MG63 (cell line): ENCODE measurements around the gene SLC39A3. TPM values are rescaled to one million over a fixed set of nuclear protein-coding genes. Genes with fewer than 3 reads are reported as not detected.

Source experiments
- DNase-seq: peaks from one replicate; pipeline ENCODE4 v3.0.0-alpha.2; 2020
- H3K27me3 ChIP-seq: fragments of 250-450 bp; sonication (Bioruptor Pico); 2 replicates; pipeline ENCODE4 v1.5.1; 2020; ENCODE audit warnings: mild to moderate bottlenecking, moderate library complexity
- H3K36me3 ChIP-seq: fragments of 250-450 bp; sonication (Bioruptor Pico); 2 replicates; pipeline ENCODE4 v1.5.1; 2020; ENCODE audit warnings: mild to moderate bottlenecking, moderate library complexity
- H3K4me3 ChIP-seq: fragments of 250-450 bp; sonication (Bioruptor Pico); 2 replicates; pipeline ENCODE4 v1.5.1; 2020; ENCODE audit warnings: mild to moderate bottlenecking, moderate library complexity
- H3K9me3 ChIP-seq: fragments of 250-450 bp; sonication (Bioruptor Pico); 2 replicates; pipeline ENCODE4 v1.5.1; 2020; ENCODE audit warnings: mild to moderate bottlenecking, moderate library complexity
- total RNA-seq: library from RNA; depleted of rRNA; stranded (reverse); fragments of >200 nt; shearing (Covaris generic); gene quantifications from 2 replicates; pipeline ENCODE4 v1.2.3, GENCODE V29; 2014; ENCODE audit warnings: low replicate concordance

The SLC39A3 gene
- total RNA-seq, 1 experiment from 2014 or later: 42.7 TPM

DNA sequence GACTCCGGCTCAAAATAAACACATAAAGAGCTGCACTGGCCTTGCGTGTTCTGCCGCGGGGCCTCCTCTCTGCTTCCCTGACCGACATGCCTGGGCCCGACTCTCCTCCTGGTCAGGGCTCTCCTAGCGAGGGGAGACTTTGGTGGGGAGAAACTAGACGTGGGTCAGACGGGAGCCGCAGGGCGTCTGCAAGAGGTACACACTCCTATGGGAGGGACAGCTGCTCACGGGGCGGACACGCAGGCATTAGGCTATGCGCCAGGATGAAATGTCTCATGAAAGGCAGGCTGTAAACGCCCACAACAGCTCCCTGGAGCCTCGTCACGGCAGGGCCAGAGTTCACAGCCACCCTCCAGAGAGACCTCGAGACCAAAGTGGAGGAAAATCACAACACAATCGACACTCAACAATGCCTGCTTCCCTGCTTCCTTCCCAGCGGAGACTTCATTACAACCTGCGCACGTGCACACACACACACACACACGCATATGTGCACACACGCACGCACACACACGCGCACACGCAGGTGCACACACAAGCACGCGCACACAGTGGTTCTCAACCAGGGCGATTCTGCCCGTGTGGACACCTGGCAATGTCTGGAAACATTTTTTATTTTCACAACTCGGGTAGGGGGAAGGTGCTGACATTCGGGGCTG, 5.8 kb downstream of the SLC39A3 start:
- DNase-seq: no peak
- H3K36me3 ChIP-seq: peaks cover 9% of the 10 kb centered on the region; the same call in 1 of the 2 replicates

DNA sequence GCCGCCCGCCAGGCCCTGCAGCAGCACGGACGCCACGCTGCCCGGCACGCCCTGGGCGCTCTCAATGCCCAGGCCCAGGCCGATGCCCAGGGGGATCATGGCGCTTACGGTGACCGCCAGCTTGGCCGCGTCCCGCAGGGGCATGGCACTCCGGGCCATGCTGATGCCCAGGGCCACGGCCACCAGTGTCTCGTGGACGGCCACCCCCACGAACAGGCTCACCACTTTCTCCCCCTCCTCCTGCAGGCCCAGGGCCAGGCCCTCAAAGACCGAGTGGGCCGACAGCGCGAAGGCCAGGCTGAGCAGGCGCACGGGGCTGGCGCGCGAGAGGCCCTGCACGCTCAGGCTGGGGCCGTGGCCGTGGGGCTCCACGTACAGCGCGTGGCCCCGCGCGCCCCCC, 6.9 kb downstream of the SLC39A3 start:
- H3K9me3 ChIP-seq: no peaks in the 10 kb centered on the region
- peaks cover 9% of the 10 kb centered on the region; the same call in 1 of the 2 replicates for H3K36me3 ChIP-seq
- H3K4me3 ChIP-seq: no peak overlapping the region
- DNase-seq: no peak
- no peaks in the 10 kb centered on the region for H3K27me3 ChIP-seq

More for the DNA sequence above, 5.8 kb downstream of the SLC39A3 start:
- Histone ChIP-seq H3K9me3 (no peaks in the 10 kb centered on the region), H3K4me3 (no peak overlapping the region), H3K27me3 (no peaks in the 10 kb centered on the region)

DNA sequence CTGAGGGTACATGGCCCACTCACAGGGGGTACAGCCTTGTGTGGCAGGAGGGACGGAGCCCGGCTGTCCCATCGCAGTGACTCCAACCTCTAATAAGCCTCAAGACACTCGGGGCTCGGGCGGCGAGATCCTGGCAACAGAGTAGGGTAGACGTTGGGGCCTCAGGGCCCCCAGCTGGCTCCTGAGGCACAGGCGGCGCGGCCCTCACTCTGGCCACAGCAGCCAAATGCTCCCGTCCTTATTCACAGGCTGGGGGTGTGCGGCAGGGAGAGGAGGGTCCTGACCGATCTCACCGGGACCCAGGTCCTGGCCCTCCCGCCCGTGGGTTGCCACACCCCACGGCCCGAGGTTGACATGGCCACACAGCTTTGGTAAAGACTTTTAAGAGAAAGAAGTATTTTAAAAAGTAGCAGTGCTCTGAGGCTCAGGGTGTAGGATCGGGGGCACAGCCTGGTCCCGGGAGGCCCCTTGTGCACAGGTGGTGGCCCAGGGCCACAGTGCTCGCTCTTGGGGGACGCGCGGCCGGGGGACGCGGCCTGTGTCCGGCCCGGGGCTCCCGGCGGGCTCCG, 7.6 kb downstream of the SLC39A3 start:
- Histone ChIP-seq H3K27me3 (no peaks in the 10 kb centered on the region), H3K9me3 (no peaks in the 10 kb centered on the region), H3K36me3 (peaks cover 9% of the 10 kb centered on the region; the same call in 1 of the 2 replicates), H3K4me3 (no peak overlapping the region)
- DNase-seq: no peak

- no peaks in the 10 kb centered on the region for H3K27me3 ChIP-seq
- H3K4me3 ChIP-seq: no peak overlapping the region
- H3K9me3 ChIP-seq: no peaks in the 10 kb centered on the region
- DNase-seq: no peak
- peaks cover 4% of the 10 kb centered on the region; the same call in 1 of the 2 replicates for H3K36me3 ChIP-seq
Measured at GRCh38 chr19:2731181-2731995, 8.4 kb downstream of the SLC39A3 start.

DNA sequence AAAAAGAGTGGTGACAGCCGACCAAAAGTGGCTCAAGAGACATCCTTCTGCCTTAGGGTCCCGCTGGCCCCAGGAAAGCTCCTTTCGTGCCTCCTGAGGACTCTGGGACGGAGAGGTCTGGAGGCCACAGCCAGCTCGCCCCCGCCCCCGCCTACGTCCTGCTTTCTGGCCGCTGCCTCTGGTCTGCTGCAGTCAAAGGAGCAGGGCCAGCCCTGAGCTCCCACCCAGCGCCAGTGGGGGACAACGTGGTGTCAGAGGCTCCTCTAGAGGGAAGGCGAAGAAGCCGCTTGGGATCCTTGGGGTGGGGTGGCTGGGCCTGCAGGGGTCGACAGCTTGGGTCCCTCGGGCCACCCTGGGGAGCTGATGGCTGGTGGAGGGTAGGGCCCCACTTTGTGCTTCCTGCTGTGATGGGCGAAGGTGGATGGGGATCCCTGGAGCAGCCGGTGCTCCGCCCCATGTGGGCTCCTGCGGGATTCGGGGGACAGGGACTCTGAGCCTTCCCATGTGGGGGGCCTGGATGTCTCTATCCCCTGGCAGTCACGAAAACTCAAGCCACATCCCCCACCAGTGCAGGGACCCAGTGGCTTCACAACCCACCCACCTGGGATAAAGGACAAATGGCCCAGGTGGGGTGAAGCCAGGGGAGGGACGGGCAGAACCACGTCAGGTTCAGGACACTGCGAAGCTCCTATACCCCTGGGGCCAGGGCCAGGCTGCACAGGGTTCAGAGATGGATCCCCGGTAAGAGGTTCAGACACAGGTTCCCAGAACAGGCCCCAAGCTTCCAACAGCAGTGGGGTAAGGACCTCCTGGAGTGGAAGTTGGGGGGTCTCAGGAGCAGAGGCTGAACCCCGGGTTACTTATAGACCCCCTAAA, 9.6 kb downstream of the SLC39A3 start:
- Histone ChIP-seq H3K4me3 (no peak overlapping the region), H3K9me3 (no peaks in the 10 kb centered on the region), H3K27me3 (no peaks in the 10 kb centered on the region), H3K36me3 (no peaks in the 10 kb centered on the region)
- DNase-seq: no peak

DNA sequence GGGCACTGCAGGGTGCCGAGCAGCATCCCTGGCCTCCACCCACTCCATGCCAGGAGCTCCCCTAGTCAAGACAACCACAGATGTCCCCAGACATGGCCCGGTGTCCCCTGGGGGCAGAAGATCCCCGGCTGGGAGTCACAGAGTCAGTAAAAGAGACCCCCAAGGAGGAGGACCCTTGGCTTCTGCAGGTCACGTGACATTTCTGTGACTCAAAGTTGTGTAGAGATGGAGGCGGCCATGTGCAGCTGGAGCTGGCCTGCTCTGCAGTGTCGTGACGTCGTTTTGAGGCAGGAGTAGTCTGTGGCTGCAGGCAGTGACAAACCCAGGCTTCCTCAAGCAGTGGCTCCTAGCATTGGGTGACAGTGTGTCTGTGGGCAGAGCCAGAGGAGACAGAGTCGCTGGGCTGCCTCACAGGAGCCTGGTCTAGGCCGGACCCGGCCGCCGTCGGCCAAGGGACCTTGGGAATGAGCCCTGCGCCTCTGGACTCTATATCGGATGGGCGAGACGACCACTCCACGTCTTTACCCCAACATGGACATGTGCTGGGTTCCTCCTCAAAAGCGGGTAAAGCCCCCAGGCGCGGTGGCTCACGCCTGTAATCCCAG, 10.9 kb downstream of the SLC39A3 start:
- Histone ChIP-seq H3K27me3 (no peaks in the 10 kb centered on the region), H3K4me3 (no peak overlapping the region), H3K9me3 (no peaks in the 10 kb centered on the region), H3K36me3 (no peaks in the 10 kb centered on the region)
- no peak for DNase-seq

DNA sequence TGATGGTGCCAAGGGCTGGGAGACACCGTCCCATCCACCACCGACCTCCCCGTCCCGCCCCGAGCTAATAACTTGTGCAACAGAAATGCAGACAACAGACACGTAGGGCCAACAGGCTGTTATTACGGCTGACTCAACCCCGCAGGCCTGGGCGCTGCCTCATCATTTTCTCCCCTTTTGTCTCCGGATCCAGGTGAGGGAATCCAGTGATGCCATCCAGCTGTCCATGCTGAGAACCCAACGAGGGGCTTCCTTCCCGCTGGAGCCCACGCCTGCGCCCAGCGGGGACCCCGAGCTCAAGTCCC, 12.2 kb downstream of the SLC39A3 start:
- no peak overlapping the region for H3K4me3 ChIP-seq
- H3K36me3 ChIP-seq: no peaks in the 10 kb centered on the region
- no peaks in the 10 kb centered on the region for H3K9me3 ChIP-seq
- H3K27me3 ChIP-seq: no peaks in the 10 kb centered on the region
- no peak for DNase-seq

- no peak for DNase-seq
- Histone ChIP-seq H3K9me3 (no peaks in the 10 kb centered on the region), H3K27me3 (no peaks in the 10 kb centered on the region), H3K4me3 (no peak overlapping the region), H3K36me3 (no peaks in the 10 kb centered on the region)
Measured at GRCh38 chr19:2726904-2727639, 12.7 kb downstream of the SLC39A3 start.

DNA sequence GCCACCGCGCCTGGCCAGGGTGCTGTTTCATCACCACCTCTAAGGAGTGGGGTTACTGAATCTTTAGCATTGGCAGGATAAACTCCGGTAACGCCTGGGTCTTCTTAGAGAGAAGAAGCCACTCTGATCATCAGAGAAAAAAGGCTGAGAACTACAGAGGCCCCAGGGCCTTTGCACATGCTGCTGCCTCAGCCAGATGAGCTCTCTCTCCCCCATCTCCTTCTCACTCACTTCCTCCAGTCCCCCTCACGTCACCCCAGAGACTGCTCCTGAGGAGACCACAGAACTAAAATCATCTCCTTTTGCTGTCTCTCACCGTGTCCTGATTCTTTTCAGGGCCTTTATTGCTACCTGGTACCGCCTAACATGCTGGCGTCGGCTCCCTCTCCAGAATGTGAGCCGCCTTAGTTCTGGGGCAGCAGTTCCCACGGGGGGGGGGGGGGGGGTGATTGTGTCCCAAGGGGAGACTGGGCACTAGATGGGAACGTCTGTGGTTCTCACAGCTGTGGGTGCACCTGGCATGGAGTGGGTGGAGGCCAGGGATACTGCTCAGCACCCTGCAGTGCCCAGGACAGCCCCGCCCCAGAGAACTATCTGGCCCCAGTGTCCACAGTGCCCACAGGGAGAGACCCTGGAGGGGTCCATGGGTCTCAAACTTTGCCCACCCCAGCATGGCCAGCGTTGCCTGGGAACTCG, 13.5 kb downstream of the SLC39A3 start:
- no peak for DNase-seq
- H3K4me3 ChIP-seq: no peak overlapping the region
- H3K9me3 ChIP-seq: no peaks in the 10 kb centered on the region
- H3K27me3 ChIP-seq: no peaks in the 10 kb centered on the region
- H3K36me3 ChIP-seq: no peaks in the 10 kb centered on the region

- H3K36me3 ChIP-seq: no peaks in the 10 kb centered on the region
- no peak overlapping the region for H3K4me3 ChIP-seq
- no peaks in the 10 kb centered on the region for H3K9me3 ChIP-seq
- H3K27me3 ChIP-seq: no peaks in the 10 kb centered on the region
- no peak for DNase-seq
Measured at GRCh38 chr19:2724148-2724557, 15.7 kb downstream of the SLC39A3 start.

DNA sequence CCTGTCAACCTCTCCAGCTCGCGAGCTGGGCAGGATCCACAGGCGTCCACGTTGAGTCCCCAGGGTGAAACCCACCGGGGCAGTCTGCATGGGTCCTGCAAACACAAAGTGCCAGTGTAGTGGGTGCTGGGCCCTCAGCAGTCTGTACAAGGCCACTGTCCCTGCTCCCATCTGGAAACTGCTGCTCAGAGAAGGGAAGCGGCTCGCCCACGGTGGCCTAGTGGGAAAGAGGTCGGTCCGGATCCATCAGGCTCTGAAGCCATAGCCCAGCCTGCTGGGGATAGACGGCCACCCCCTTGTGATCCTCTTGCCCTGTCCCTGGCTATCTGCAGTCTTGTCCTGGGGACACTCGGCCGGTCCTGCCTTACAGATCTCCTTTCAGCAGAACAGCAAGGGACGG, 16.1 kb downstream of the SLC39A3 start:
- no peak for DNase-seq

DNA sequence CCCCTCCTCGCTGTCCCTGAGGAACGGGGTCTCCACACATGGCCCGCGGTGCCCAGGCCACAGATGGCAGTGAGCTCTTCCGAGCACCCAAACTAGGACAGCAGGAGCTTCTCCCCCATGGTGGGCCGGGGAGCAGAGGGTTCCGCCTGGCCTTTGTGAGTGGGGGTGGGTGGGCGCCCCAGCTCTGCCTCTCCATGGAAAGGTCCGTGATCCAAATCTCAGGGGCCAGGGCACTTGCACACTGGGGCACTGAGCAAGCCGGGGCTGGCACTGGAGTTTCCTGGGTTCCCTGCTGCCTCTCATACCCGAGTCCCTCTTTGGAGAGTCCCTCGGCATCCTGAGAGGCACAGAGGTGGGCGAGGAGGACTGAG, 16.5 kb downstream of the SLC39A3 start:
- Histone ChIP-seq H3K4me3 (no peak overlapping the region), H3K36me3 (no peaks in the 10 kb centered on the region), H3K27me3 (no peaks in the 10 kb centered on the region), H3K9me3 (no peaks in the 10 kb centered on the region)
- DNase-seq: no peak

More for the DNA sequence above, 16.1 kb downstream of the SLC39A3 start:
- Histone ChIP-seq H3K36me3 (no peaks in the 10 kb centered on the region), H3K4me3 (no peak overlapping the region), H3K9me3 (no peaks in the 10 kb centered on the region), H3K27me3 (no peaks in the 10 kb centered on the region)

- no peak overlapping the region for H3K4me3 ChIP-seq
- DNase-seq: peak; percentile 89
- no peaks in the 10 kb centered on the region for H3K27me3 ChIP-seq
- H3K36me3 ChIP-seq: no peaks in the 10 kb centered on the region
- H3K9me3 ChIP-seq: no peaks in the 10 kb centered on the region
Measured at GRCh38 chr19:2722541-2723344, 17.1 kb downstream of the SLC39A3 start.

DNA sequence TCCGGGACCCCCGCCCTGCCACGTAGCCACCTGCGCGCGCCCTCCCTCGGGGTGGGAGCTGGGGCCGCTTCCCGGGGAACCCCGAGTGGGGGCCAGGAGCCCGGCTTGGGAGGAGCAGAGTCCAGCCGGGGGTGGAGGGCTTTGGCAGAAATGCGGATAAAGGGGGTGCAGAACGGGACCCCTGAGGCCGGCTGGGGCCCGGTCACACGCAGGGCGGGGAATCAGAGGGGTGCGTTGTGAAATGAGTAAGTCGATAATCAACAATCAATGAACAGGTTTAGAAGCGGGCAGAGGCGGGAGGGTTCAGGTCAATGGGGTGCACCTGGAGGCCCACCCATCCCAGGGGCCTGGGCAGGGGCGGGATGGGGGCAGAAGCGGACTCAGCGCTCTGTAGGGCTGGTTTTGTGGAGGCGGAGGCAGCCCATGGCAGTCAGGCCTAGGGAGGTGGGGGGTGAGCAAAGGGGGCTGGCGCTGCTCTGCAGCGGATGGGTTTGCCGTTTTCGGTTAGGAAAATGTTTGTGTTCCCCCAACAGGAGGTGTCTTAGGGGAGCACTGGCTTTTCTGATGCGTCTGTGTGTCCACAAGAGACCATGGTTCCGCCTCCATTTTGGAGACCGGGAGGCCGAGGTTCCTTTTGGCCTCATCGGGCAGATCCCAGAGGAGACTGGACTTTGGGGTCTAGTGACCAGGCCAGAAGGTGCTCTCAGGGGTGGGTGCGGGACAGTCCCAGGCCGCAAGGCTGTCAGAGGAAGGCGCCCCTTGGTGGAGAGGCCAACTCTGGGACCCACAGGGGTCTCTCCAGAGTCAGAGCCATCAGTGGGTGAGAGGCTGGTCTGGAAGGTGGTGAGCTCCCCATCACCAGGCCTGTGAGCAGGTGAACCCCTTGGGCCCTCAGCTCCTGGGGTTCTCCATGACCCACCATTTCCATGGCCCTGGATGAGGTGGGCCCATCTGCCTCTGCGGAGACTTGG, 18.0 kb downstream of the SLC39A3 start:
- no peak for DNase-seq
- Histone ChIP-seq H3K27me3 (no peaks in the 10 kb centered on the region), H3K4me3 (peak overlapping the region; percentile 37), H3K36me3 (no peaks in the 10 kb centered on the region), H3K9me3 (no peaks in the 10 kb centered on the region)
